HEK293T (cell line): ENCODE results near the gene USP27X.

Source experiments
- FOXK2 ChIP-seq: fragments of 450-650 bp; IDR thresholded peaks from 2 replicates; pipeline ENCODE4 v1.6.1; 2016; ENCODE audit warnings: mild to moderate bottlenecking
- FOXM1 ChIP-seq: fragments of 450-650 bp; IDR thresholded peaks from 2 replicates; pipeline ENCODE4 v1.6.1; 2017; ENCODE audit warnings: mild to moderate bottlenecking, borderline replicate concordance
- L3MBTL2 ChIP-seq: fragments of 450-650 bp; conservative IDR thresholded peaks from 2 replicates; pipeline ENCODE4 v1.6.1; 2016; ENCODE audit warnings: mild to moderate bottlenecking
- SP1 ChIP-seq: fragments of 450-650 bp; IDR thresholded peaks from 2 replicates; pipeline ENCODE4 v1.6.1; 2017

DNA sequence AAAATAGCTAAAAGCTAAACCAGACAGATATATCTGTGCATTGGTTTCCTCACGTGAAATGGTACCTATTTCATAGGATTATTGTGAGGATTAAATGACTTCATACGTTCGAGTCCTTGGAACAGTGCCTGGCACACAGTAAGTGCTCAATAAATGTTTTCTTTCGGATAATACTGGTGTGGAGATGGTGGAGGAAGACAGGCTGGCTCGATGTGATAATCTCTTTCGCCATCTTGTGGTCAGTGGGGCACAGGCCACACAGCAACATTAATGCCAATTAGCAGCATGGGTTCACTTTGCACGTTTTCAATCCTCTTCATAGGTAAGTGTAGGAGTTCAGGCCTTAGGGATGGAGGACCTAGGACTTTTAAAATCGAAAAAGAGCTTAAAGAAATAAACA, 40.9 kb upstream of the USP27X start:
- no peak for TF ChIP-seq L3MBTL2
- no peak for TF ChIP-seq FOXK2
- TF ChIP-seq FOXM1: no peak
- TF ChIP-seq SP1: no peak
